Fibroblast of skin of right quadriceps (primary cell): ENCODE data around the gene SCIN.

ENCODE experiments used
- DNase-seq: peaks from one replicate; pipeline ENCODE4 v3.0.0-alpha.2; 2013

SCIN gene

DNA sequence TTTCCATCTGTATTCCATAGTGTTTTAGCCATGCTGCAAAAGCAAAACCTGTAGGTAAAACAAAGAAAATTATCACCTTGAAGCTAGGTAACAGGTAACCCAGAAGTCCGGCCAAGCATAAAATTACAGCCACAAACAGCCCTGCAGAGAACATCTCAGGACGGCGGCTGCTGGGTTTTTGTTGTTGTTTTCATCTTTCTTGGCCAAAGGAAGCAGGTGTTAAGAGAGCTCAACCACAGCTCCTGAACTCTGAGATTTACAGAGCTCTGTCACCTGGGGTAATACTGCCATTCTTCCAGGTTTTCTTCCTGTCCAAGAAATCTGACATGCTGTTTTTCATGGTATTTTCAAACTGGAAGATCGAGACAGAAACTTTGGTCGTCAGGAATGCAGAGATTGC, 847 bp upstream of the SCIN start:
- DNase-seq = no peak

DNA sequence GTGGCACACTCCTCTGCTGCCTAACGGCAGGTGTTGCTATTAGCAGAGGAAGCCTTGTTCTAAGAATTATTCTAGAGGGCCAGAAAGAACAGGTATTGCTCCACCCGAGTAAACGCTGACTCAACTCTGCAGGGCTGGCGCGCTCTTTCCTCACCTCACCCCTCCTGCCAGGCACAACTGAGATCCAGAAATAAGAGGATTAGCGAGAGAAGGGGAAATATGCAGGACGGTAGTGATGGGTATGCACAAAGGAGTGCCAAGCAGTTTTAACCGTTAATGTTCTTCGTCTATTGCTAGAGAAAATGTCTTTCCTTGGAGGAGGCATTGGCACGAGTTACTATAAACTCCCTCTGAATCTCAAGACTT, 369 bp upstream of the SCIN start:
- DNase-seq = no peak

- no peak for DNase-seq
These were observed 1.2 kb downstream of the SCIN start for GRCh38 chr7:12571691-12572090.

DNA sequence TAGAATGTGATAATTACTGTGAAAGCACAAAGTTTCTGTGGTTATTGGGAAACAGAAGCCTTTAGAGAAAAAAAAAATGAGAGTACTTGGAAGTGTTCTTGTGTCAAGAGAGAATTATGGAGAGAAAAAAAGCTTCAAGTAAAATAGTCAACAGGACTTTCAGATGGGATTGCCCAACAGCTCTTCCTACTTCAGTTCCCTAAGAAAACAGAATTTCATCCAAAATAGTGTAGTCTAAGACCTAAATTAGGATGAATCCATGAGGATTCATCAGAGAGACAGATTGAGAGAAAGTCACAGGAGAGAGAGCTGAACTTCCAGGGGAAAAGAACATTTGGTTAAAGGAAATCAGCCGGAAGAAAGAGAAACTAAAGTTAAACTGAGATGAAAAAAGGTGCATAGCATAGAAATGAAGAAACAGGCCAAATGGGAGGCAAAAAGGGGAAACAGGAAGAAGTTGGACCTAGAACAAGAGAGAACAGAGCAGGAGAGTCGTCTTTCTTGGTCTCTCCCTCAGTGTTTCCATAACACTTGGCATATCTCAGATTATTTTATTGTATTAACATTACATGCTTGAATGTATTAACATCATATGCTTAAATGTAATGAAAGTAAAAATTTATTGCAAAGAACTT, 2.5 kb downstream of the SCIN start:
- DNase-seq = no peak

DNA sequence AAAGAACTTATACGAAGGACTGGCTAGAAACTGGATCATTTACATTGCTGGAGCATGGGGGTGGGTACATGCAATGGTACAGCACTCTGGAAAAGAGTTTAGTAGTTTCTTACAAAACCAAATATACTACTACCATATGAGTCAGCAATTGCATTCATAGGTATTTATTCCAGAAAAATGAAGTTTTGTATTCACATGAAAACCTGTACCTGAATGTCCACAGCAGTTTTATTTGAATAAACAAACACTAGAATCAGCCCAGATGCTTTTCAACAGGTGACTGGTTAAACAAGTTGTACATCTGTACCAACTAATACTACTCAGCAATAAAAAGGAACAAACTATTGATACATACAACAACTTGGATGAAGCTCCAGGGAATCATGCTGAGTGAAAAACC, 3.4 kb downstream of the SCIN start:
- DNase-seq = no peak

GRCh38 chr7:12578930-12579640, 8.6 kb downstream of the SCIN start:
- no peak for DNase-seq

- DNase-seq = peak; percentile 82
These were observed 11.4 kb downstream of the SCIN start for GRCh38 chr7:12581897-12582296.

DNA sequence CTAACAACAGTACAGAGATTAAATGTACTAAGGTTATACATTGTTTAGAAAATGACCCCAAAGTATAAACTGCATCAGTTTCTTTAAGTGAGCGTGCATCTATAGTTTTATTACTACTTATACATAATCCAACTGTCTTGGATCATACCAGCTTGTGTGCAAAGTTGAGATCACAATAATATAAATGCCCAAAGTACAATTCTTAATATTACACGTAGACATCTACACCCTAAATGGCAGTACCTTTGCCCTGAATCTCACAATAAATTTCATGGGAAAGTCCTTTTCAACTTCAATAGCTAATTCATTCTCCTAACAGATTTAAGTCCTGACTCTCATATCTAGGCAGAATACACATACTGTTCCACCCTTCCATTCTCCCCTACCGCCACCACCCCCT, 11.8 kb downstream of the SCIN start:
- no peak for DNase-seq

DNA sequence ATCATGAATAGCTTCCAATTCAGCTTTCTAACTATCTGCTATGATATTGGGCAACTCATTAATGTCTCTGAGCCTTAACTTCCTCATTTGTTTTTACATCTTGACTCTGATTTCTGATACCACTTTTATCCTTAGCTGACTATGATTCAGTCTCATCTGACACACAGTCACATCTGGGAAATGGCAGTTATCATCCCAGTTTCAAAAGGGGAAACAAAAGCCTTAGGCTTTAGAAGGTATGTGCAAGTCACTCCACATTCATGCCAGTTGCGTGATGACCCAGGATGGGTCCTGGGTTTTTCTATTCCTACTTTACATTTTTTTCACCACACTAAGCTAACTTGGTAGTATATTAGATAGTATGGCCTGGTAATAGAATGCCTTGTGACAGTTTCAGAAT, 12.7 kb downstream of the SCIN start:
- DNase-seq = peak; percentile 42

- no peak for DNase-seq
These were observed 13.4 kb downstream of the SCIN start for GRCh38 chr7:12583922-12584321.

DNA sequence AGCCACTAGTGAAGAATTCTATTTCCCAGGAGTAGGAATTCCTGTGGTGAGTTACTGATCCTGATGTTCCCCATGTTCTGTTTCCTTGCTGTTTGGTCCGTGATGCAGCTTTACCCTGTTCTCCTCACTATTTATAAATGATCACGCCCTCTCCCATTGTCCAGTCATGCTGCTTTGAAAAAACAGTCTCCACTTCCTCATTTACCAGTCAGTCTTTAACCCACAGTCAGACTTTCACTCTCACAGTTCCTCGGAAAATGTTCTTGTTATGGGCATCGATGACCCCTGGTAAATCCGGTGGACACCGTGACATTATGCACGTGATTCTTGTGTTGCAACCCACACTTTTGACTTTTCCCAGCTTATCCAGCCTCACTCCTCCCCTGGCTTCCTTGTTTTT, 14.4 kb downstream of the SCIN start:
- DNase-seq = peak; percentile 54

GRCh38 chr7:12586271-12586670, 15.8 kb downstream of the SCIN start:
- no peak for DNase-seq

DNA sequence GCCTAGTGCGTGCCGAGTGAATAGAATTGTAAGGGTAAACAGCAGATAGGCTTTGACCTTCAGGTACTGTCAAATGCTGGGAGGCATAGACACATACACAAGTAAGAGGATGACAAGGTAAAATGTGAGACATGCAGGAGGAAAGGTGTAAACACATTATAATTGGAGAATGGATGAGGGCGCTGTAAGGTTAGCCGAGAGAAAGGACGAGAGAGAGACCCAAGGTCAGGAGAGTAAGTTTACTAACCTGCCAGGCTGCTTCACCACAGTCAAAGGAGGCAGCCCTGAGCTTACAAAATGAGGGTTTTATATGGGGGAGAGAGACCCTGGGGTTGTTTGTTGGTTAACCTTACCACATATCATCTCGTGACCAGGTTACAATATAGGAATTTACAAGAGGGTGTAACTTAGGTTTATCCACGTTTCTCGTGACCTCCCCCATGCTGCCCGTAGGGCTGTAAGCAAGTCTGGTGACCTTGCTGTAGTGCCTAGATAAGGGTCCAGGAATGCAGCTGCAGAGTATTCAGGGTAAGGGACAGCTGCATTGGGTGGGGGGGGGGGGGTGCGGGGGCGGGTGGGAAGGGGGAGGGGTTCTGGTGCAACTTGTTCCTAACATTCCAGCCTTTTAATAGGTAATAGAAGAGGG, 17.9 kb downstream of the SCIN start:
- DNase-seq = no peak

GRCh38 chr7:12590559-12590958, 20.0 kb downstream of the SCIN start:
- no peak for DNase-seq

- DNase-seq = no peak
These were observed 23.8 kb downstream of the SCIN start for GRCh38 chr7:12594122-12594897.

DNA sequence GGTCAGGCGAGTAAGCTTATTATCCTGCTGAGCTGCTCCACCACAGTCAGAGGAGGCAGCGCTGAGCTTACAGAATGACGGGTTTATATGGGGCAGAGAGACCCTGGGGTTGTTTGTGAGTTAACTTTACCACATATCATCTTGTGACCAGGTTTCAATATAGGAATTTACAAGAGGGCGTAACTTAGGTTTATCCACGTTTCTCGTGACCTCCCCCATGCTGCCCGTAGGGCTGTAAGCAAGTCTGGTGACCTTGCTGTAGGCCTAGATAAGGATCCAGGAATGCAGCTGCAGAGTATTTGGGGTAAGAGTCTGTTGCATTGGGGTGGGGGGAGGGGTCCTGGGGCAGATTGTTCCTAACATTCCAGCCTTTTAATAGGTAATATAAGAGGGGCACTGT, 24.6 kb downstream of the SCIN start:
- DNase-seq = no peak

GRCh38 chr7:12596225-12596790, 25.8 kb downstream of the SCIN start:
- no peak for DNase-seq

- DNase-seq = no peak
These were observed 30.9 kb downstream of the SCIN start for GRCh38 chr7:12601302-12601869.

DNA sequence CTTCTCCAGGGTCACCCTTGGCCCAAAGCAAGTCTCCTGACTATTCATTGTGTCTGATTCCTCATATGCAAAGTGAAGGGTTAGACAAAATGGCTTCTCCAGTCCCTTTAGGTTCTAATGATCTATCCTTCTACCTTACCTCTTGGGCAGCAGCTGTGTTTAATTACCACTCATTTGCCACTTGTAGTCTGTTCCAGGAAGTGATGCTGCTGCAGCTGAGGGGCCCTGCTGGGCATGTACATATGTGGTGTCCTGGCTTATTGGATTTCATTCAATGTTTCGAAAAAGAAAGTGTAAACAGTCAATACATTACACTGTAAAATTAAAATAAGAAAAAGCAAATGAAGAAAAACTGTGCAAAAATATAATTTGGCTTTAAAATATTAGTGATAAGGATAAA, 36.6 kb downstream of the SCIN start:
- peak; percentile 44 for DNase-seq

DNA sequence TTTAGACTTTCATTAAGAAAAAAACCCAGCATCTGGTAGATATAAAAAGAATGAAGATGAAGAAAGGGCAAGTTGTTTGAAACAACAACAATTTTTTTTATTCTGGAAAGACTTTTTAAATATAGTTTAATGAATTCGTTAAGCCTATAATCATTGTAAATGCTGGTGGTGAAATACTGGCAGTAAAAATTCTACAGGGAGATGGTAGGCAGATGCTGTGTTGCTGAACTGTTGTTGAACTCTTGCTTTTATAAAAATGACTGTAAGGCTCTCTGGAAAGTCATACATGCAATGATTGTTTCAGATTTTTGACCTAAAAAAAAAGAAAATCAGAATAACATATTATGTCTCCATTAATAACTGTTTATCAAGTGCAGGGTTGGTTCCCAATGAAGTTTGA, 39.0 kb downstream of the SCIN start:
- DNase-seq = no peak

DNA sequence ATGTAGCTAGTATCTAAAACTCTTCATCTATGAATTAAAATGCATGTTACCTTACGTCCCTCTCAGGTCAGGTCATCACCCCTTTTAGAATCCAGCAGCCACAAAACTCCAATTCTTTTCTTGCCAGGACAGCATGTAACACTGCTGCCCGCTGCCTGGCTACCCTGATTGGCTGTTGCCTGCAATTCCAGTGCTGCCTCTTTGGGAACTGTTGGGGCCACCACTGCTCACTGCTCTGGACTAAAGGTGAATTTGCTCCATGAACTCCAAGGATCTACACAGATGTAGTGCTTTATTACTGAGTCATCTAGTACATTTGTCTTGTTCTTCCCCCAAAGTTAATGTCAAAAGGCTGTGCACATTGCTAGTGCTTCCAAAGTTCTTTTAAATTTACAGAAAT, 40.4 kb downstream of the SCIN start:
- DNase-seq = no peak

DNA sequence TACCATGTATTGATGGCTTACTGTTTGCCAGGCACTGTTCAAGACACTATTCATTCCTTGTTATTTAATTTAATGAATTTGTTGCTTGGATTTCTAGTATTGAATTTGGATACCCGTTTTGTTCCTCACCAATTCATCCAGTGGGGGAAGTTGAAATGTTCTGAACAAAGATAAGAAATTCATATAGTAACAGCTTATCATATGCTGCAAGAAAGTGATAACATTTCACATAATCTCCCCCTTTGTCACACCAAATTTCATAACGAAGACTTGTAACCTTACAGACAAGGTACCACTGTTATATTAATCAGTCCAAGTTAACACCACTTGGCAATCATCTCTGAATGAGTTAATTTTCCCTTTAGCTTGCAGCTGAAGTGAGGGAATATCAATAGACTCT, 42.1 kb downstream of the SCIN start:
- DNase-seq = no peak

GRCh38 chr7:12619461-12620069, 49.0 kb downstream of the SCIN start:
- DNase-seq = no peak
